ENCODE results near the gene PLCH2. TPM values are rescaled to one million over a fixed set of nuclear protein-coding genes. Genes with fewer than 3 reads are reported as not detected.
A peak's percentile ranks its signal among the peaks of the same experiment; 100 is the strongest.

The PLCH2 gene
- total and polyA plus RNA-seq, 10 of the 15 experiments (the other 5 are each of a cell fraction or from before 2014, with no cell fraction given), result 0.03 to 0.73 (median 0.24) TPM; not detected in 3

DNA sequence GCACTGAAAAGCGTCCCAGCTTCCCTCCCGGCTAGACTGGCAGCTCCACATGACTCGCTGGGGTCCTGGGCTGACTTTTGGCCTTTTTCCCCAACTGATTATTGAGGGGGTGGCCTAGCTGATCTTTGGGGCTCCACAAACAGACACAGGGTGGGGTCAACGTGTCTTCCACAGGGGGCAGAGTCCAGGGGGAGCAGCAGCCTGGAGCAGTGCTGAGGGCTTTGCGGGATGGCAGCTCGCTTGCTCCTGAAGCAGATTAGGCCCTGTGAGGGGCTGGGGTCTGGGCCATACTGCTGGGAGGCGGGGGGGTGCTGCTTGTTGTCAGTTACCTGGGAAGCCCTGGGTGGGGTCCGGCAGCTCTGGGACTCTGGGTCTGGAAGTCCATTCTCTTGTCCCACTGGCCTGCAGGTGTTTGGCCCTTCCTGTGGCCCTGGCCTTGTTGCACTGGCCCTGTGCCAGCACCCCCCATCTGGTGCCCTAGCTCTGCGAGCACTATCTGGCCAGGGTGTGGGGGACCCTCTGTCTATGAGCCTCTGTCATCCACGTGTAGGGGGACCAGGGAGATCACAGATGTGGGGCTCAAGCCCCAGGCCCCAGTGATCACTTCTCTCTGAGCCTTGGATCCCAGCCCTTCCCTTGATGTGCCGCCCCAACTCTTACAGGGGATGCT, 66.3 kb downstream of the PLCH2 start:
- H3K4me1 ChIP-seq (ENCODE audit: control insufficient read depth, insufficient read depth, low read length), result peaks cover 8% of the 10 kb centered on the region
- ChIA-PET RAD21 (ENCODE audit: unreplicated experiment) (no interaction called here), CTCF (interaction anchor here (0.6 to 0.7 kb wide), 3 partner anchors 11 to 46 kb away, joined by 3 read pairs; no protein-coding TSS in a partner anchor), SMC1A (ENCODE audit: uncharacterized antibody, unreplicated experiment) (no interaction called here), POLR2A (interaction anchor here (1.3 kb wide), 1 partner anchor 16 kb away, joined by 5 read pairs; the partner anchor contains the start of gene PANK4)
- no peak for FAIRE-seq
- H2AFZ ChIP-seq (ENCODE audit: control insufficient read depth, low read depth, low read length), result no peak overlapping the region
- peaks cover 4% of the 10 kb centered on the region; the same call in 1 of the 2 replicates for H3K79me2 ChIP-seq (ENCODE audit: control insufficient read depth, insufficient read depth, low read length)
- in situ Hi-C loops (cut with MboI) (no loop called here), intact Hi-C loops (cut with micrococcal nuclease; ENCODE audit: unreplicated experiment) (loop anchor here (10.0 kb wide), 1 partner anchor 238 kb away; no protein-coding TSS in a partner anchor)
- H3K4me2 ChIP-seq (ENCODE audit: control insufficient read depth, insufficient read depth), result no peak overlapping the region
- no peak overlapping the region for H3K4me3 ChIP-seq
- H3K9me3 ChIP-seq (replicated peaks; ENCODE audit: control insufficient read depth, insufficient read depth, low read length), result no peaks in the 10 kb centered on the region
- H3K9ac ChIP-seq (ENCODE audit: control insufficient read depth, insufficient read depth, low read length), result no peak overlapping the region
- no TSS peak for BruUV-seq (replicated peaks)
- no peaks in the 10 kb centered on the region for H3K36me3 ChIP-seq (ENCODE audit: control insufficient read depth in 2 of 2, insufficient read depth in 2 of 2, low read length in 1 of 2)
- H3K27ac ChIP-seq (ENCODE audit: control insufficient read depth, insufficient read depth), result no peak overlapping the region
- DNase-seq (ENCODE audit: low read depth, low spot score), result no peak
- 41% methylated on average over 11 of the region's 11 CpGs for WGBS (ENCODE audit: insufficient coverage, insufficient replicate concordance, low lambda C conversion rate, missing lambda C conversion rate)
- no peaks in the 10 kb centered on the region; a peak in 1 of 4 replicates for H3K27me3 ChIP-seq (replicated peaks in 1 of 2; ENCODE audit: control insufficient read depth in 2 of 2, insufficient read depth in 2 of 2, low read length in 1 of 2)
- no peak for TF ChIP-seq HDAC2 (IDR thresholded peaks at IDR 0.05)
- TF ChIP-seq CHD4 (IDR thresholded peaks at IDR 0.05), result no peak
- TF ChIP-seq MXI1 (IDR thresholded peaks at IDR 0.05; ENCODE audit: low read depth, low read length), result no peak
- TF ChIP-seq RFX5 (IDR thresholded peaks at IDR 0.05; ENCODE audit: low read depth, low read length), result no peak
- no peak for ATAC-seq
- no peaks in the 10 kb centered on the region for H4K20me1 ChIP-seq (ENCODE audit: control insufficient read depth, insufficient read depth)

DNA sequence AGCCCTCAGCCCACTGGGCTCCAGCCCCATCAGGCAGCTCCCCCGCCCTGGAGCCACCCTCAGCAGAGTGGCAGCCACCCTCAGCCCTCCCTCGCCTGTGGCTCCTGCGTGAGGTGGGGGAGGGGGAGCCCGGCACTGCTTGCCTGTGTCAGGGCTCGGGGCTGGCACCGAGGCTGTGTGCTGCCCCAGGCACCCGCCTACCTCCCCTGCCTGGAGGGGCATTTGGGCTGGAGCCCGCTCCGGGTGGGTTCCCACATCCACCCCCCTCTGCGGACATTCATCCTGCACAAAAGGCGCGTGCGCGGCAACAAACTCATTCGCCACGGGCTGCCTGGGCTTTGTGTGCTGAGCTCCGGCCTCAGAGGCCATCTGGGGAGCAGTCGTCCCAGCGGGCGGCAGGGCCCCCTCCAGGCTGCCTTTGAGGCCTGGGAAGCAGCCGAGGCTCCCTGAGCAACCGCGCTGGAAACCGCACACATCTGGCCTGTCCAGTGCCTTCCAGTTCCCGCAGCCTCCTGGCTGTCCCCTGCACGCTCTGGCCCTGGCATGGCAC, 67.5 kb downstream of the PLCH2 start:
- H3K79me2 ChIP-seq (ENCODE audit: control insufficient read depth, insufficient read depth, low read length), result peaks cover 5% of the 10 kb centered on the region; the same call in 1 of the 2 replicates
- DNase-seq (ENCODE audit: low read depth, low spot score) (no peak), FAIRE-seq (no peak), ATAC-seq (no peak)
- H2AFZ ChIP-seq (ENCODE audit: control insufficient read depth, low read depth, low read length), result no peak overlapping the region
- no peaks in the 10 kb centered on the region for H3K36me3 ChIP-seq (ENCODE audit: control insufficient read depth in 2 of 2, insufficient read depth in 2 of 2, low read length in 1 of 2)
- no peak overlapping the region for H3K4me3 ChIP-seq
- RAD21 ChIA-PET (ENCODE audit: unreplicated experiment), result interaction anchor here (7.1 kb wide), 1 partner anchor 18 kb away, joined by 86 read pairs; the partner anchor contains the start of gene PANK4
- no peak overlapping the region for H3K9ac ChIP-seq (ENCODE audit: control insufficient read depth, insufficient read depth, low read length)
- no peak overlapping the region for H3K27ac ChIP-seq (ENCODE audit: control insufficient read depth, insufficient read depth)
- H4K20me1 ChIP-seq (ENCODE audit: control insufficient read depth, insufficient read depth), result no peaks in the 10 kb centered on the region
- no TSS peak for BruUV-seq (replicated peaks)
- POLR2A ChIA-PET, result interaction anchor here (0.9 to 1.4 kb wide), 2 partner anchors 14 to 17 kb away, joined by 4 read pairs; partner anchors contain the start of genes HES5 and PANK4
- CTCF ChIA-PET, result interaction anchor here (0.8 kb wide), 1 partner anchor 349 kb away, joined by 3 read pairs; the partner anchor contains the start of gene FAAP20
- H3K4me2 ChIP-seq (ENCODE audit: control insufficient read depth, insufficient read depth), result peak overlapping the region; percentile 51; the same call in 1 of the 2 replicates
- H3K9me3 ChIP-seq (replicated peaks; ENCODE audit: control insufficient read depth, insufficient read depth, low read length), result no peaks in the 10 kb centered on the region
- WGBS (ENCODE audit: insufficient coverage, insufficient replicate concordance, low lambda C conversion rate, missing lambda C conversion rate), result 18% methylated on average over 26 of the region's 26 CpGs
- intact Hi-C loops (cut with micrococcal nuclease; ENCODE audit: unreplicated experiment) (loop anchor here (10.0 kb wide), 1 partner anchor 239 kb away; no protein-coding TSS in a partner anchor), in situ Hi-C loops (cut with MboI) (no loop called here)
- no peaks in the 10 kb centered on the region; a peak in 1 of 4 replicates for H3K27me3 ChIP-seq (replicated peaks in 1 of 2; ENCODE audit: control insufficient read depth in 2 of 2, insufficient read depth in 2 of 2, low read length in 1 of 2)
- peaks cover 18% of the 10 kb centered on the region for H3K4me1 ChIP-seq (ENCODE audit: control insufficient read depth, insufficient read depth, low read length)
- SMC1A ChIA-PET (ENCODE audit: uncharacterized antibody, unreplicated experiment), result no interaction called here
- TF ChIP-seq ATF7 (IDR thresholded peaks at IDR 0.05; ENCODE audit: low read depth) (no peak), ZSCAN29 (IDR thresholded peaks at IDR 0.05) (no peak), TARDBP (IDR thresholded peaks at IDR 0.05; ENCODE audit: borderline replicate concordance) (no peak), CHD2 (IDR thresholded peaks at IDR 0.05; ENCODE audit: borderline replicate concordance, low read depth, low read length) (0 out of 2 replicates have a peak, but pooled peaks have one; percentile 21)
- TF ChIP-seq, protein P1, sequence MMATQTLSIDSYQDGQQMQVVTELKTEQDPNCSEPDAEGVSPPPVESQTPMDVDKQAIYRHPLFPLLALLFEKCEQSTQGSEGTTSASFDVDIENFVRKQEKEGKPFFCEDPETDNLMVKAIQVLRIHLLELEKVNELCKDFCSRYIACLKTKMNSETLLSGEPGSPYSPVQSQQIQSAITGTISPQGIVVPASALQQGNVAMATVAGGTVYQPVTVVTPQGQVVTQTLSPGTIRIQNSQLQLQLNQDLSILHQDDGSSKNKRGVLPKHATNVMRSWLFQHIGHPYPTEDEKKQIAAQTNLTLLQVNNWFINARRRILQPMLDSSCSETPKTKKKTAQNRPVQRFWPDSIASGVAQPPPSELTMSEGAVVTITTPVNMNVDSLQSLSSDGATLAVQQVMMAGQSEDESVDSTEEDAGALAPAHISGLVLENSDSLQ (IDR thresholded peaks at IDR 0.05), result peak; percentile 59
- TF ChIP-seq, protein P2, sequence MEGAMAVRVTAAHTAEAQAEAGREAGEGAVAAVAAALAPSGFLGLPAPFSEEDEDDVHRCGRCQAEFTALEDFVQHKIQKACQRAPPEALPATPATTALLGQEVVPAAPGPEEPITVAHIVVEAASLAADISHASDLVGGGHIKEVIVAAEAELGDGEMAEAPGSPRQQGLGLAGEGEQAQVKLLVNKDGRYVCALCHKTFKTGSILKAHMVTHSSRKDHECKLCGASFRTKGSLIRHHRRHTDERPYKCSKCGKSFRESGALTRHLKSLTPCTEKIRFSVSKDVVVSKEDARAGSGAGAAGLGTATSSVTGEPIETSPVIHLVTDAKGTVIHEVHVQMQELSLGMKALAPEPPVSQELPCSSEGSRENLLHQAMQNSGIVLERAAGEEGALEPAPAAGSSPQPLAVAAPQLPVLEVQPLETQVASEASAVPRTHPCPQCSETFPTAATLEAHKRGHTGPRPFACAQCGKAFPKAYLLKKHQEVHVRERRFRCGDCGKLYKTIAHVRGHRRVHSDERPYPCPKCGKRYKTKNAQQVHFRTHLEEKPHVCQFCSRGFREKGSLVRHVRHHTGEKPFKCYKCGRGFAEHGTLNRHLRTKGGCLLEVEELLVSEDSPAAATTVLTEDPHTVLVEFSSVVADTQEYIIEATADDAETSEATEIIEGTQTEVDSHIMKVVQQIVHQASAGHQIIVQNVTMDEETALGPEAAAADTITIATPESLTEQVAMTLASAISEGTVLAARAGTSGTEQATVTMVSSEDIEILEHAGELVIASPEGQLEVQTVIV (IDR thresholded peaks at IDR 0.05; ENCODE audit: borderline replicate concordance, partially characterized antibody), result no peak
- TF ChIP-seq, protein P3, sequence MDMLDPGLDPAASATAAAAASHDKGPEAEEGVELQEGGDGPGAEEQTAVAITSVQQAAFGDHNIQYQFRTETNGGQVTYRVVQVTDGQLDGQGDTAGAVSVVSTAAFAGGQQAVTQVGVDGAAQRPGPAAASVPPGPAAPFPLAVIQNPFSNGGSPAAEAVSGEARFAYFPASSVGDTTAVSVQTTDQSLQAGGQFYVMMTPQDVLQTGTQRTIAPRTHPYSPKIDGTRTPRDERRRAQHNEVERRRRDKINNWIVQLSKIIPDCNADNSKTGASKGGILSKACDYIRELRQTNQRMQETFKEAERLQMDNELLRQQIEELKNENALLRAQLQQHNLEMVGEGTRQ (IDR thresholded peaks at IDR 0.05; ENCODE audit: borderline replicate concordance, low read depth, low read length), result no peak

Data from GM12878 (cell line).